GM12864 (cell line): ENCODE data around the gene TLR10.

ENCODE experiments used
- DNase-seq: peaks from one replicate; pipeline ENCODE4 v3.0.0-alpha.2; 2011; ENCODE audit warnings: low read depth
- H3K4me3 ChIP-seq: 2 replicates; pipeline ENCODE4 v1.5.1; 2011; ENCODE audit warnings: mild to moderate bottlenecking, low read depth, low read length, control low read depth
- CTCF ChIP-seq: IDR thresholded peaks from 2 replicates; pipeline ENCODE4 v1.5.1; 2011; ENCODE audit warnings: low read depth, mild to moderate bottlenecking, moderate library complexity, low read length, control low read depth, inconsistent platforms; ENCODE audit errors: missing control alignments

TLR10 gene

GRCh38 chr4:38762560-38762959, 20.2 kb downstream of the TLR10 start:
- no peak for DNase-seq
- TF ChIP-seq CTCF = no peak
- H3K4me3 ChIP-seq = peak overlapping the region; percentile 9

DNA sequence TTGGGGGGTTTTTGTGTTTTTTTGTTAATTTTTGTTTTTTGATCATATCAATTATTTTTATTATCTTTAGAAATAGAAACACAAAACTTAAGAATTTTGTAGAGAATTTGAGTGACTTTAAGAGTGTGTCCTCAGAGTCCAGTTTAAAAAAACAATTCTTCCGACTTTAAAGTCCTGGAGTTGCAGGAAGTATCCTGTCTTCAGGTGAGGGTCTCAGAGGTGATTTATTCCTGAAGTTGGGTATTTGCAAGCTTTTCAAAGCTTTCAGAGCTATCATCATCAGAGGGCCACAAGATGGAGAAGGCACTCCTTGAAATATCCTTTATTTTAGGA, 23.0 kb downstream of the TLR10 start:
- no peak for TF ChIP-seq CTCF
- DNase-seq = no peak
- H3K4me3 ChIP-seq = no peak overlapping the region

DNA sequence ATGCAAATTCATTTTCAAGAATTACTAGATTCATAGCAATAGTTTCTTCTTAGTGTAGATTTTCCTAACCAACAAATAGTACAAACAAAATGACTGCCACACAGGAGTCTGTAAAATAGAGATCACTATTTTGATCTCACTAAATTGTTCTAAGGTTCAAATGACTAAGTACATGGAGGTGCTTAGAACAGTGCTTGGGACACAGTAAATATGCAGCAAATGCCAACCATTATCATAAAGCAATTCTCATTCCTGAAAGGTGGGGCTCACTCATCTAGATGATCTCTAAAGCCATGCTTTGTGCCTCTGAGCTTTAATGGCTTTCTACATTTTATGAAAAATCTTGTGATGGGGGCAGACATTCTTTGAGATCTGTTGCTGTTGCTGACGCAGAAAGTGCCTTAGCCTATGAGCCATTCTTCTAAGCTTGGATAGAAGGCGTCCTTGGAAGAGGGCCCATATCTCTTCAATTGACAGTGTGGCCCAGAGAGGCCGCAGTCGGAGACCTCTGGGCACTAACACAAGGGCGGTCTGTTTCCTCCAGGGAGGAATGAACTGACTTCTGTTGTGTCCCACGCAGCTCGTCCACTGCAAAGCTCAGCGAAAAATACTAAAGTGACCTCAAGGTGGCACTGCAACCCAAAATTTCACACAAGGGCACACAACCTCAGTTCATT, 23.5 kb downstream of the TLR10 start:
- TF ChIP-seq CTCF = peak; percentile 55
- DNase-seq = no peak
- H3K4me3 ChIP-seq = no peak overlapping the region

DNA sequence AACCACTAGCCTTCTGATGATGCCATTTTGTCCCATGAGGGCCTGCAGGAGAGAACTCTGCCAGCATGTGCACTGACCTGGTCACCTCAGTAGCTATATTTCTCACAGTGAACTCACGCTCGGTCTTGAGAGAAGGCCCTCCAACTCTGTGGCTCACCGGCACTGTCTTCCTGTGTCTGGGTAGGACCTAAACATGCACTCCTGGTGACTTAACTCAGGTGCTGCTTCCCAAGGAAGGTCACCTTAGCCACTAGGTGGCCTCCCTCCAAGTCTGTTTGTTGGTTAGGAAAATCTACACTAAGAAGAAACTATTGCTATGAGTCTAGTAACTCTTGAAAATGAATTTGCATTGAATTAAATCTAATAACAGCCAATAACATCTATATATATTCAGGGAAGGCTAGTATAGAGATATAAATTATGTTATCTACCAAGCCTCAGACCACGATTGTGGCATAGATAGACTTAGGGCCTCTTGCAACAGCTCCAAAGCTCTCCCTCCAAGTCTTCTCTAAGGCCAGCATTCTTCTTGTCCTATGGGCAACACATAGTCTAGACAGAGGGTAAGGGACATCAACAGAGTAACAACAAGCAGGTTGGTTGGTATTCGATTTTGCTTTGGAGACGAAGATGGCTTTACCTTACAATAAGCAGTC, 24.7 kb downstream of the TLR10 start:
- DNase-seq = no peak
- peak; percentile 58 for TF ChIP-seq CTCF
- no peak overlapping the region for H3K4me3 ChIP-seq

DNA sequence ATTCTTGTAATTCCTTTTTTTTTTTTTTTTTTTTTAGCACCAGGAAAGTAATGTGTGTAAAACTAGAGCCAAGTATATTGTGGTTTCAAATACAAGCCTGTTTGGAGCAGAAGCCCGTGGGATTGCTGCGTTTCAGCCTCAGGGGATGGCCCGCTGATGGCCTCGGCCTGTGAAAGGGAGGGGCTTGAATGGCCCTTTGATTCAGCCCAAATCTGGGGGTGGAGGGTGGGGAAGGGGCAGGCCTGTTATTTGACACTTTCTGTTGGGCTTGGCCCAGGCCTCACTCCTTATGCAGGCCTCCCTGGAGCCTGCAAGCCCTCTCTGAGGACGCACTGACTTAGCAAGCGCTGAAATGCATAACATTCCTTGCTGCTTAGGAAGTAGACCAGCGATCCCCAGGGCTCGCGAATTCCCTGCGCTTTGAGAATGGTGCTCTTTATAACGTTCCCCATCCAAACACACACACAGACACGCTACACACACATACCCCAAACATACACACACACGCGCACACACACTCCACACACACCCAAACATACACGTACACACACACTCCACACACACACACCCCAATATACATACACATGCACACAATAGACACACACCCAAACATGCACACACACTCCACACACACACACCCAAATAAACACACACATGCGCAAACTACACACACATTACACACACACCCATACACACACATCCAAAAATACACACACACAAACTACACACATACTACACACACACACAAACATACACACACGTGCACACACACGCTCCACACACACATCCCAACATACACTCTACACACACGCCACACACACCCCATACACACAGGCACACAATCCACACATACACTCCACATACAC, 29.6 kb downstream of the TLR10 start:
- H3K4me3 ChIP-seq = no peak overlapping the region
- no peak for TF ChIP-seq CTCF
- no peak for DNase-seq

DNA sequence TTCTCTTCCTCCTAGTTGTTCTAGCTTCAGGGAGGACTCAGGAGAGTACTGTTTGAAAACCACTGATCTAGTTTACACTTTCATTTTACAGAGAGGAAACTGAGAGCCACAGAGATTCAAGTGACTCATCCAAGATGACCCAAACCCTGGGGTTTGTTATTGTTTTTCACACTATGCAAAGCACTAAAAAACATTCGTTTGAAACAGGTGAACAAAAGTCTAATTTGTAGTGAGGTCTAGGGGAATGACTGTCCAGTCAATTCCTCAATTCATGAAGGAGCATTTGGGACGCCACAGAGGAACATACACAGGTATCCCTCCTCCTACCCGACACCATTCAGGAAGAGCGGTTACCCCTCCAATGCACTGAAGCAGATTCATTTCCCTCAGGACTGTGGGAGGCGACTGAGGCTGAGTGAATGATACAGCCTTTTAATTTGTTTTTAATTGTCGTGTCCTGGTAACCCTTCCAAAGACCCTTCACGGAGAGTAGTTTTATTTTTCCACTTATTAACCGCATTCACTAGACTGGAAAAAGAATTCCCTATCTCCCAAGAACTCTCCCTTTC, 30.3 kb downstream of the TLR10 start:
- no peak overlapping the region for H3K4me3 ChIP-seq
- peak; percentile 61 for DNase-seq
- TF ChIP-seq CTCF = no peak
